ENCODE results near the gene ROR2. TPM values are rescaled to one million over a fixed set of nuclear protein-coding genes. Genes with fewer than 3 reads are reported as not detected.

Gene ROR2
- total RNA-seq, 2 experiments from 2014 or later, result 0.05 TPM

DNA sequence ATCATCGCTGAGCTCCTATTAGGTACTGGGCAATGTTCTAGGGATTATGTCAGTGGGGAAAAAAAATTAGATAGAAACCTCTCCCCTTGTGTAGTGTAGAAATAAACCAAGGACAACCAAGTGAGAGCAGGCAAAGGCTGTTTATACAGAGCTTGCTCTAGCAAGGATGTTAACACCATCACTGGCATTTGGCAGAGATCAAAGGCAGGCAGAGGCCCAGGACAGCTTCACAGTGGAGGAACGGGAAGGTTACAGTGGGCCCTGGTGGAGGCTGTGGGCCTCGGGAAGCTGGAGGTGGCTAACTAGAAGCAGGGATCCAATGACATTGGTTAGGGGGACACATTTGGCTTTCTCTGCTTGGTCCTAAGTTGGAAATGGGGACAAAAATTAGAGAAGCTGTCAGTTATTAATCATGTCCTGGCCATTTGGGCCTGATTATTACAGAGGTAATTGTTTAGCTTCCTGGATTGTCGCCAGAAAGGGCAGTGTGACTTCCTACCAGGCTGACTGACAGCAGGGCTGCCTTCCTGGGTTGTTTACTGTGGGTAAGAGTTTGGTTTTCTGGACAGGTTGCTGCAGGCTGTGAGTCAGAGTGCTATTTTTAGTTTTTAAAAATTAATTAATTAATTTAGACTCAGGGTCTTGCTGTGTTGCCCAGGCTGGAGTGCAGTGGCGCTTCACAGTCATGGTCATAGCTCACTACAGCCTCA is 259.3 kb downstream of the ROR2 start:
- Mint-ChIP-seq H3K4me3 (no peak overlapping the region), H3K4me1 (ENCODE audit: low read depth) (peaks cover 8% of the 10 kb centered on the region), H3K27ac (no peak overlapping the region), H3K36me3 (ENCODE audit: low read depth) (no peaks in the 10 kb centered on the region), H3K9me3 (ENCODE audit: insufficient read depth) (no peaks in the 10 kb centered on the region), H3K27me3 (ENCODE audit: low read depth) (peaks cover 3% of the 10 kb centered on the region)
- CTCF ChIA-PET, result interaction anchor here (1.3 kb wide), 1 partner anchor 775 kb away, joined by 3 read pairs; no protein-coding TSS in a partner anchor
- POLR2A ChIA-PET, result interaction anchor here (0.6 kb wide), 1 partner anchor 265 kb away, joined by 3 read pairs; no protein-coding TSS in a partner anchor
- ATAC-seq (no peak), DNase-seq (no peak)

DNA sequence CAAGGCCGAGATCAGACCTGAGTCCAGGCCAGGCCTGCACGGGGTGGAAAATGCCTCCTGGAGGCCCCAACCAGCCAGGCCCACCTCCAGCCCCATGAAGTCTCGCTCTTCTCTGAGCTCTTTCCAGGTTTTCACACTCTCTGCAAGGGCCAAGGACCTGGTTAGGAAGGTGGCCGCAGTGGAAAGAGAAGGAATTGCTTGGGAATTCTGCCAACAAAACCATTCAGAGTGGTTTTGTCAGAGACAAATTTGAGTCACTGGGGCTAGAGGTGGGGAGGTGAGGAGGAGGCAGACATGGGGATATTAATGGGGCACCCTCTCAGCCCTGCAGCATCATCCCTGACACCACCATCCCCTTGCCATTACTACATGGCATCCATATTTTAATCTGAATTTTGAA is 261.0 kb downstream of the ROR2 start:
- H3K4me1 Mint-ChIP-seq (ENCODE audit: low read depth), result peaks cover 8% of the 10 kb centered on the region
- H3K4me3 Mint-ChIP-seq, result no peak overlapping the region
- no peak for DNase-seq
- ChIA-PET POLR2A (no interaction called here), CTCF (no interaction called here)
- no peaks in the 10 kb centered on the region for H3K27me3 Mint-ChIP-seq (ENCODE audit: low read depth)
- H3K36me3 Mint-ChIP-seq (ENCODE audit: low read depth), result no peaks in the 10 kb centered on the region
- H3K27ac Mint-ChIP-seq, result no peak overlapping the region
- H3K9me3 Mint-ChIP-seq (ENCODE audit: insufficient read depth), result no peaks in the 10 kb centered on the region
- no peak for ATAC-seq

- Mint-ChIP-seq H3K36me3 (ENCODE audit: low read depth) (no peaks in the 10 kb centered on the region), H3K4me1 (ENCODE audit: low read depth) (peaks cover 5% of the 10 kb centered on the region), H3K27me3 (ENCODE audit: low read depth) (peaks cover 12% of the 10 kb centered on the region), H3K9me3 (ENCODE audit: insufficient read depth) (no peaks in the 10 kb centered on the region), H3K4me3 (no peak overlapping the region), H3K27ac (no peak overlapping the region)
- ATAC-seq (no peak), DNase-seq (no peak)
- ChIA-PET POLR2A (no interaction called here), CTCF (interaction anchor here (0.6 to 1.5 kb wide), 3 partner anchors 22 to 767 kb away, joined by 3 to 5 read pairs (median 4); no protein-coding TSS in a partner anchor)
Observed at GRCh38 chr9:91683269-91683668, 266.8 kb downstream of the ROR2 start.

GRCh38 chr9:91682806-91683205 is 267.2 kb downstream of the ROR2 start:
- no peak overlapping the region for H3K27ac Mint-ChIP-seq
- no peak overlapping the region for H3K4me3 Mint-ChIP-seq
- DNase-seq (no peak), ATAC-seq (no peak)
- peaks cover 15% of the 10 kb centered on the region for H3K27me3 Mint-ChIP-seq (ENCODE audit: low read depth)
- H3K9me3 Mint-ChIP-seq (ENCODE audit: insufficient read depth), result no peaks in the 10 kb centered on the region
- no peaks in the 10 kb centered on the region for H3K36me3 Mint-ChIP-seq (ENCODE audit: low read depth)
- CTCF ChIA-PET, result interaction anchor here (0.6 to 1.5 kb wide), 3 partner anchors 22 to 767 kb away, joined by 3 to 5 read pairs (median 4); no protein-coding TSS in a partner anchor
- H3K4me1 Mint-ChIP-seq (ENCODE audit: low read depth), result peaks cover 5% of the 10 kb centered on the region
- POLR2A ChIA-PET, result no interaction called here

GRCh38 chr9:91681461-91682305 is 268.3 kb downstream of the ROR2 start:
- Mint-ChIP-seq H3K4me3 (peak overlapping the region; percentile 46), H3K4me1 (ENCODE audit: low read depth) (peaks cover 5% of the 10 kb centered on the region), H3K27me3 (ENCODE audit: low read depth) (peaks cover 22% of the 10 kb centered on the region), H3K36me3 (ENCODE audit: low read depth) (no peaks in the 10 kb centered on the region), H3K27ac (no peak overlapping the region), H3K9me3 (ENCODE audit: insufficient read depth) (no peaks in the 10 kb centered on the region)
- ChIA-PET POLR2A (no interaction called here), CTCF (interaction anchor here (0.6 to 1.5 kb wide), 4 partner anchors 42 to 767 kb away, joined by 3 to 4 read pairs (median 4); no protein-coding TSS in a partner anchor)
- peak; percentile 98 for ATAC-seq
- peak; percentile 80 for DNase-seq

DNA sequence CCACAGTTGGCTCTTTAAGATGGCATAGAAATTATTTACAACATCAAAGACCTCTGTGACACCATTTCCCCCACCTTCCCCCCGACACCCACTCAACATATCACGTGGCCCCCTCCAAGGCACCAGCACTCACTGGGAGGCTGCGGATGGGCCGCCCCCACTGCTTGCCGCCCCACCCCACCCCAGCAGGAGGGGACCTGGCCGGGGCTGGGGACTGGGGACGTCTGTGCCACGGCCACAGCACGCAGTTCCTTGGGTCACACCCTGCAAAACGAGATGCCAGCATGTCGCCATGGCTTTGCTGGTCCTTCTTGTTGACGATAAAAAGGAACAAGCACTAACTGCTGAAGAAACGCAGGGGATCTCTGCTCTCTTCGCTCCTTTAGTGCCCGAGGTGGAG is 269.0 kb downstream of the ROR2 start:
- POLR2A ChIA-PET, result no interaction called here
- no peak for DNase-seq
- Mint-ChIP-seq H3K4me3 (no peak overlapping the region), H3K27ac (no peak overlapping the region), H3K4me1 (ENCODE audit: low read depth) (peaks cover 5% of the 10 kb centered on the region), H3K9me3 (ENCODE audit: insufficient read depth) (no peaks in the 10 kb centered on the region), H3K36me3 (ENCODE audit: low read depth) (no peaks in the 10 kb centered on the region), H3K27me3 (ENCODE audit: low read depth) (peaks cover 22% of the 10 kb centered on the region)
- CTCF ChIA-PET, result interaction anchor here (0.6 to 1.5 kb wide), 4 partner anchors 41 to 766 kb away, joined by 3 to 4 read pairs (median 4); no protein-coding TSS in a partner anchor
- no peak for ATAC-seq

GRCh38 chr9:91680106-91680505 is 269.9 kb downstream of the ROR2 start:
- ATAC-seq (no peak), DNase-seq (no peak)
- peaks cover 24% of the 10 kb centered on the region for H3K27me3 Mint-ChIP-seq (ENCODE audit: low read depth)
- CTCF ChIA-PET, result interaction anchor here (1.5 kb wide), 1 partner anchor 247 kb away, joined by 4 read pairs; no protein-coding TSS in a partner anchor
- no peak overlapping the region for H3K4me3 Mint-ChIP-seq
- H3K27ac Mint-ChIP-seq, result no peak overlapping the region
- peaks cover 5% of the 10 kb centered on the region for H3K4me1 Mint-ChIP-seq (ENCODE audit: low read depth)
- no peaks in the 10 kb centered on the region for H3K36me3 Mint-ChIP-seq (ENCODE audit: low read depth)
- no peaks in the 10 kb centered on the region for H3K9me3 Mint-ChIP-seq (ENCODE audit: insufficient read depth)
- POLR2A ChIA-PET, result no interaction called here

DNA sequence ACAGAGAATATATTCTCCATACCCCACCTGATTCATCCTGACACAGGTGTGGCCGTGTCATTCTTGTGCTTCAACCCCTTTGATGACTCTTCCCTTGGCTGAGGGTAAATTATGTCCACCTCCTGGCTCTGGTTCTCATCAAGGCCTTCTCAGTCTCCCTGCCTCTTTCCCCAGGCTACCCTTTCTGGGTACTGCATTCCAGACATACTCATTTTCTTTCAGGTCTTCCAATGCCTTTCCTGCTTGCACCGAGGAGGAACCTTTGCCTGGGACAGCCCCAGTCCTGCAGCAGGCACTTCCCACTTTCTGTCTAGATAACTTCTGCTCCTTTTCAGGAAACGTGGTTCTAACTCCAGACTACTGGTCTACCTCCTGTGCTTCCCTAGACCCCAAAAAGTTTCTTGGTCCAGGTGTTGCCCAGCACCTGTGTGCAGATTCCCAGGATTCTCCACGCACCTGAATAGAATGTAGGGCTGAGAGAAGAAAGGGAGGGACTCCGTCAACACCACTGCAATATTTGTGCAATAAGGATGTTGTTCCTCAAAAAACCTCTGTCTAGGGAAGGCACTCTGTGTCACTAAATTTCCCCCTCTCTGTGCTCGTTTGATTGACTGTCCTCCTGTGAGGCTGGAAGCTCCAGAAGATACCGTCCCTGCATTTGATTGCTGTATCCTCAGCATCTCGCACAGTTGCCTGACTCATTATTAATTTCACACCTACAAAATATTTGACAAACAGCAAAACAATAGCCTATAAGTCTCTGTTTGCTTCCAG is 271.0 kb downstream of the ROR2 start:
- Mint-ChIP-seq H3K36me3 (ENCODE audit: low read depth) (no peaks in the 10 kb centered on the region), H3K4me3 (no peak overlapping the region), H3K4me1 (ENCODE audit: low read depth) (peaks cover 5% of the 10 kb centered on the region), H3K9me3 (ENCODE audit: insufficient read depth) (no peaks in the 10 kb centered on the region), H3K27ac (no peak overlapping the region), H3K27me3 (ENCODE audit: low read depth) (peaks cover 28% of the 10 kb centered on the region)
- ATAC-seq (no peak), DNase-seq (no peak)
- ChIA-PET POLR2A (no interaction called here), CTCF (no interaction called here)

DNA sequence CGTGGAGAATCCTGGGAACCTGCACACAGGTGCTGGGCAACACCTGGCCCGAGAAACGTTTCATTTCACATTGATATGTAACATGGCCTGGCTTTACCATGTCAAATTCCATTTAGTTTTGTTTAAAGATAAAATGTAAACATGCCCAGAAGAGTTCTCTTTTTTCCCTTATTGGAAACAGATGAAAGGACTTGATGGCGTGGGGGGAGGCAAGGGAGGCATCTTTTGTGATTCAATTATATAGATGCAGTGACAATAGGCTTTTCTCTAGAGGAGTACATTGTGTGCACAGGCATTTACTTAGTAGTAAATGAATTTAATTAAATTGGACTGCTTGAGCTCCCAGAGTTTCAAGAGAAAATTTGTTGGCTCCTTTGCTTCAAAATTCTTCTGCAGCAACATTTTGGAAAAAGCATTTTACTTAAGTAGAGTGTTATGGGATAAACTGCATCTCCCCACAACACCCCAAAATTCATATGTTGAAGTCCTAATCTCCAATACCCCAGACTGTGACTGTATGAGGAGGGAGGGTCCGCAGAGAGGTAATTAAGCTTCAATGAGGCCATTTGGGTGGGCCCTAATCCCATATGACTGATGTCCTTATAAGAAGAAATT is 272.1 kb downstream of the ROR2 start:
- ATAC-seq (no peak), DNase-seq (no peak)
- ChIA-PET POLR2A (no interaction called here), CTCF (interaction anchor here (1.6 kb wide), 1 partner anchor 49 kb away, joined by 4 read pairs; no protein-coding TSS in a partner anchor)
- Mint-ChIP-seq H3K27ac (no peak overlapping the region), H3K36me3 (ENCODE audit: low read depth) (no peaks in the 10 kb centered on the region), H3K4me3 (no peak overlapping the region), H3K9me3 (ENCODE audit: insufficient read depth) (no peaks in the 10 kb centered on the region), H3K4me1 (ENCODE audit: low read depth) (peaks cover 5% of the 10 kb centered on the region), H3K27me3 (ENCODE audit: low read depth) (peaks cover 30% of the 10 kb centered on the region)

- peaks cover 5% of the 10 kb centered on the region for H3K4me1 Mint-ChIP-seq (ENCODE audit: low read depth)
- H3K27me3 Mint-ChIP-seq (ENCODE audit: low read depth), result peaks cover 32% of the 10 kb centered on the region
- POLR2A ChIA-PET, result no interaction called here
- no peak for ATAC-seq
- H3K9me3 Mint-ChIP-seq (ENCODE audit: insufficient read depth), result no peaks in the 10 kb centered on the region
- no peak for DNase-seq
- H3K27ac Mint-ChIP-seq, result no peak overlapping the region
- CTCF ChIA-PET, result interaction anchor here (1.6 kb wide), 1 partner anchor 50 kb away, joined by 4 read pairs; no protein-coding TSS in a partner anchor
- H3K4me3 Mint-ChIP-seq, result no peak overlapping the region
- H3K36me3 Mint-ChIP-seq (ENCODE audit: low read depth), result no peaks in the 10 kb centered on the region
Observed at GRCh38 chr9:91677331-91677730, 272.7 kb downstream of the ROR2 start.

GRCh38 chr9:91676046-91676445 is 274.0 kb downstream of the ROR2 start:
- POLR2A ChIA-PET, result no interaction called here
- no peak for DNase-seq
- ATAC-seq, result no peak
- CTCF ChIA-PET, result interaction anchor here (1.6 kb wide), 1 partner anchor 51 kb away, joined by 4 read pairs; no protein-coding TSS in a partner anchor
- no peaks in the 10 kb centered on the region for H3K9me3 Mint-ChIP-seq (ENCODE audit: insufficient read depth)
- no peaks in the 10 kb centered on the region for H3K36me3 Mint-ChIP-seq (ENCODE audit: low read depth)
- H3K4me3 Mint-ChIP-seq, result no peak overlapping the region
- H3K27ac Mint-ChIP-seq, result no peak overlapping the region
- H3K4me1 Mint-ChIP-seq (ENCODE audit: low read depth), result no peaks in the 10 kb centered on the region
- H3K27me3 Mint-ChIP-seq (ENCODE audit: low read depth), result peaks cover 42% of the 10 kb centered on the region

Data from activated CD8-positive, alpha-beta T cell treated with anti-CD3 and anti-CD28 coated beads, Interleukin-2, amount 10 ng/mL, durations not matched to agents 7 days and 5 days (primary cell).